Measurements from ENCODE around the gene UBE2R2. TPM values are rescaled to one million over a fixed set of nuclear protein-coding genes. Genes with fewer than 3 reads are reported as not detected.
"Not testable (repeated sequence)": the region's sequence is repeated elsewhere in the genome, so short reads cannot be mapped to it uniquely, and the experiment has no call there.

Gene UBE2R2
- total RNA-seq, 1 experiment from 2014 or later, result 52.1 TPM

DNA sequence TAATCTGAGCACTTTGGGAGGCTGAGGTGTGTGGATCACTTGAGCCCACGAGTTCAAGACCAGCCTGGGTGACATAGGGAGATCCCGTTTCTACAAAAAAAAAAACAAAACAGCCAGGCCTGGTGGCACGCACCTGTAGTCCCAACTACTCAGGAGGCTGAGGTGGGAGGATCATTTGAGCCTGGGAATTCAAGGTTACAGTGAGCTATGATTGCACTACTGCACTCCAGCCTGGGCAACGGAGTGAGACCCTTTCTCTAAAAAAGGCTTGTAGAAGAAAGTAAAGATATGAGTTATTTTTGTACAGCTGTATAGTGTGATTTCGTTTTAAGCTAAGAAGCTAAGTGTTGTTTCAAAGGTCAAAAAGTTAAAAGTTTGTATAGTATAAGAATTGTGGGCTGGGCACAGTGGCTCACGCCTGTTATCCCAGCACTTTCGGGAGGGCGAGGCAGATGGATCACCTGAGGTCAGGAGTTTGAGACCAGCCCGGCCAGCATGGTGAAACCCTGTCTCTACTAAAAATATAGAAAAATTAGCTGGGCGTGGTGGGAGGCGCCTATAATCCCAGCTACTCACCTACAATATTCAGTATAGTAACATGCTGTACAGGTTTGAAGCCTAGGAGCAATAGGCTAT lies 18.8 kb downstream of the UBE2R2 start:
- H3K27me3 ChIP-seq (ENCODE audit: insufficient read depth, low read length), result no peaks in the 10 kb centered on the region
- H3K4me3 Mint-ChIP-seq, result no peak overlapping the region
- H3K56ac ChIP-seq (ENCODE audit: insufficient read length, low read depth, low read length), result no peak overlapping the region
- H3K9me3 Mint-ChIP-seq, result no peaks in the 10 kb centered on the region
- no peak overlapping the region; a peak in 1 of 7 replicates for H3K27ac Mint-ChIP-seq
- no peak overlapping the region for H2BK120ac ChIP-seq (ENCODE audit: low read depth, low read length, poor library complexity, severe bottlenecking)
- no peaks in the 10 kb centered on the region for H3K27me3 Mint-ChIP-seq (ENCODE audit: low read depth)
- no peaks in the 10 kb centered on the region for H4K20me1 ChIP-seq (ENCODE audit: control insufficient read depth, insufficient read depth, insufficient read length)
- no peak overlapping the region for H2BK20ac ChIP-seq (ENCODE audit: low read depth, low read length, poor library complexity, severe bottlenecking)
- no peak overlapping the region for H3K4me2 ChIP-seq (ENCODE audit: insufficient read depth, insufficient read length, low read length)
- peaks cover 14% of the 10 kb centered on the region for H3K79me1 ChIP-seq (ENCODE audit: insufficient read depth, low read depth, low read length, poor library complexity, severe bottlenecking)
- no peaks in the 10 kb centered on the region for H3K9me3 ChIP-seq (ENCODE audit: control insufficient read depth, low read depth, low read length)
- H2BK15ac ChIP-seq (ENCODE audit: low read depth, low read length), result no peak overlapping the region
- no peak overlapping the region for H3K23ac ChIP-seq (ENCODE audit: insufficient read length, low read depth, low read length)
- H3T11ph ChIP-seq (ENCODE audit: low read length), result no peak overlapping the region
- peaks cover 30% of the 10 kb centered on the region; the same call in 1 of the 2 replicates for H3K79me2 ChIP-seq (ENCODE audit: insufficient read depth, low read length)
- H3K14ac ChIP-seq (ENCODE audit: insufficient read depth, low read length), result no peak overlapping the region
- H2AK5ac ChIP-seq (ENCODE audit: insufficient read length, low read length), result no peak overlapping the region
- H3K4ac ChIP-seq (ENCODE audit: low read depth, low read length), result no peak overlapping the region
- no peak for TF ChIP-seq CTCF (conservative IDR thresholded peaks at IDR 0.05)
- H4K5ac ChIP-seq (ENCODE audit: insufficient read length, low read depth, low read length), result no peak overlapping the region
- DNase-seq, result no peak
- H3K36me3 Mint-ChIP-seq (ENCODE audit: insufficient read depth in 1 of 3, low read depth in 3 of 3), result peaks cover 0 to 5% (median 4%) of the 10 kb centered on the region in 3 experiments; a peak in 5 of 7 replicates
- H2BK5ac ChIP-seq (ENCODE audit: insufficient read length, low read length), result no peak overlapping the region
- no peak overlapping the region for H4K91ac ChIP-seq (ENCODE audit: insufficient read length, low read depth, low read length)
- no peak overlapping the region for H4K8ac ChIP-seq (replicated peaks; ENCODE audit: insufficient read length, low read depth, low read length)
- WGBS (ENCODE audit: extremely low coverage, insufficient read length, low lambda C conversion rate), result 100% methylated on average over 1 of the region's 11 CpGs
- H3K23me2 ChIP-seq (ENCODE audit: insufficient read length, low read depth, low read length, poor library complexity, severe bottlenecking), result no peaks in the 10 kb centered on the region
- H3K9ac ChIP-seq (ENCODE audit: extremely low read depth, insufficient read length, low read length), result no peak overlapping the region
- H3K18ac ChIP-seq (ENCODE audit: insufficient read length, low read depth, low read length), result no peak overlapping the region
- peaks cover 0 to 2% of the 10 kb centered on the region in 2 experiments; a peak in 1 of 4 replicates for H3K4me1 Mint-ChIP-seq
- no peak overlapping the region for H3K27ac ChIP-seq (ENCODE audit: insufficient read length, low read depth, low read length)
- no peak overlapping the region for H2AFZ ChIP-seq (ENCODE audit: low read length)
- H3K4me1 ChIP-seq (ENCODE audit: insufficient read depth, low read length), result no peaks in the 10 kb centered on the region
- no peak overlapping the region for H2BK12ac ChIP-seq (ENCODE audit: insufficient read length, low read depth, low read length)

GRCh38 chr9:33836261-33836660 lies 19.3 kb downstream of the UBE2R2 start:
- H4K20me1 ChIP-seq (ENCODE audit: control insufficient read depth, insufficient read depth, insufficient read length); H3K36me3 Mint-ChIP-seq (ENCODE audit: insufficient read depth in 1 of 3, low read depth in 3 of 3): not testable (repeated sequence)

More at GRCh38 chr9:33836261-33836660, 19.3 kb downstream of the UBE2R2 start:
- not testable (repeated sequence) for H3K23me2 ChIP-seq (ENCODE audit: insufficient read length, low read depth, low read length, poor library complexity, severe bottlenecking); H2AFZ ChIP-seq (ENCODE audit: low read length); H2BK15ac ChIP-seq (ENCODE audit: low read depth, low read length); H2BK20ac ChIP-seq (ENCODE audit: low read depth, low read length, poor library complexity, severe bottlenecking); H3K4me3 Mint-ChIP-seq; H2AK5ac ChIP-seq (ENCODE audit: insufficient read length, low read length); H3K9ac ChIP-seq (ENCODE audit: extremely low read depth, insufficient read length, low read length); H3K27ac ChIP-seq (ENCODE audit: insufficient read length, low read depth, low read length); H3K14ac ChIP-seq (ENCODE audit: insufficient read depth, low read length); H3K27me3 ChIP-seq (ENCODE audit: insufficient read depth, low read length); H3K27me3 Mint-ChIP-seq (ENCODE audit: low read depth); H3K4me1 Mint-ChIP-seq; H3K9me3 Mint-ChIP-seq; H4K91ac ChIP-seq (ENCODE audit: insufficient read length, low read depth, low read length); H3K4ac ChIP-seq (ENCODE audit: low read depth, low read length); H2BK120ac ChIP-seq (ENCODE audit: low read depth, low read length, poor library complexity, severe bottlenecking); H3K4me1 ChIP-seq (ENCODE audit: insufficient read depth, low read length); H2BK5ac ChIP-seq (ENCODE audit: insufficient read length, low read length); H3K56ac ChIP-seq (ENCODE audit: insufficient read length, low read depth, low read length); DNase-seq; H3K23ac ChIP-seq (ENCODE audit: insufficient read length, low read depth, low read length); H3K9me3 ChIP-seq (ENCODE audit: control insufficient read depth, low read depth, low read length); H3K4me2 ChIP-seq (ENCODE audit: insufficient read depth, insufficient read length, low read length); H3K27ac Mint-ChIP-seq; H3T11ph ChIP-seq (ENCODE audit: low read length); H3K18ac ChIP-seq (ENCODE audit: insufficient read length, low read depth, low read length); H2BK12ac ChIP-seq (ENCODE audit: insufficient read length, low read depth, low read length); H4K8ac ChIP-seq (replicated peaks; ENCODE audit: insufficient read length, low read depth, low read length); H4K5ac ChIP-seq (ENCODE audit: insufficient read length, low read depth, low read length)
- no CpG with 5 or more reads among the region's 2 CpGs for WGBS (ENCODE audit: extremely low coverage, insufficient read length, low lambda C conversion rate)
- H3K79me1 ChIP-seq (ENCODE audit: insufficient read depth, low read depth, low read length, poor library complexity, severe bottlenecking), result peaks cover 16% of the 10 kb centered on the region
- H3K79me2 ChIP-seq (ENCODE audit: insufficient read depth, low read length), result peaks cover 31% of the 10 kb centered on the region; the same call in 1 of the 2 replicates
